ENCODE data around the gene PLD3. TPM values are rescaled to one million over a fixed set of nuclear protein-coding genes. Genes with fewer than 3 reads are reported as not detected.

PLD3 gene
- total RNA-seq (ENCODE audit: low replicate concordance), result 116 and 289 TPM in 2 replicates

GRCh38 chr19:40348125-40348913 lies at the start of gene PLD3, which contains the start of gene C19orf47:
PLD3 (plus strand) TSS chr19:40348695; CDS start chr19:40366484, 17,789 bp downstream.
C19orf47 (minus strand) TSS chr19:40348397; CDS start chr19:40341857, 6,540 bp downstream.
- TF ChIP-seq EZH2phosphoT487 (IDR thresholded peaks at IDR 0.05) (no peak), EZH2 (IDR thresholded peaks at IDR 0.05) (no peak), CTCF (IDR thresholded peaks at IDR 0.05) (no peak)
- DNase-seq (ENCODE audit: low spot score), result peak; percentile 100
- H3K4me1 ChIP-seq, result peaks cover 4% of the 10 kb centered on the region
- H2AFZ ChIP-seq (replicated peaks), result peak within 1 kb of the TSS; percentile 90
- no peaks in the 10 kb centered on the region for H3K27me3 ChIP-seq
- H3K36me3 ChIP-seq, result no peaks in the 10 kb centered on the region
- Mint-ChIP-seq H3K4me1 (peaks cover 17% of the 10 kb centered on the region), H3K4me3 (peak within 1 kb of the TSS; percentile 93), H3K27me3 (ENCODE audit: insufficient read depth, low read depth) (peaks cover 5% of the 10 kb centered on the region), H3K9me3 (no peaks in the 10 kb centered on the region), H3K27ac (peak within 1 kb of the TSS; percentile 15), H3K36me3 (no peaks in the 10 kb centered on the region)
- peak within 1 kb of the TSS; percentile 67 for H3K9ac ChIP-seq
- peak within 1 kb of the TSS; percentile 89 for H3K4me3 ChIP-seq
- H3F3A ChIP-seq (ENCODE audit: low read depth), result no peaks in the 10 kb centered on the region
- H4K20me1 ChIP-seq (ENCODE audit: low read depth), result no peaks in the 10 kb centered on the region
- H3K9me3 ChIP-seq (ENCODE audit: low read depth), result no peaks in the 10 kb centered on the region
- peak within 1 kb of the TSS; percentile 96 for H3K4me2 ChIP-seq
- H3K27ac ChIP-seq, result no peak within 1 kb of the TSS
- H3K79me2 ChIP-seq (ENCODE audit: low read depth), result peaks cover 45% of the 10 kb centered on the region

GRCh38 chr19:40300668-40301067 lies 47.8 kb upstream of the PLD3 start:
- H3K4me3 Mint-ChIP-seq, result no peak overlapping the region
- peaks cover 3% of the 10 kb centered on the region for H3K4me1 Mint-ChIP-seq
- no peaks in the 10 kb centered on the region for H3K9me3 Mint-ChIP-seq

GRCh38 chr19:40302224-40303011 lies 46.1 kb upstream of the PLD3 start:
- H3K27me3 Mint-ChIP-seq (ENCODE audit: insufficient read depth, low read depth), result peaks cover 4% of the 10 kb centered on the region
- no peak overlapping the region for H3K4me2 ChIP-seq
- no peak overlapping the region for H3K9ac ChIP-seq
- TF ChIP-seq EZH2phosphoT487 (IDR thresholded peaks at IDR 0.05), result no peak
- TF ChIP-seq EZH2 (IDR thresholded peaks at IDR 0.05), result no peak
- TF ChIP-seq CTCF (IDR thresholded peaks at IDR 0.05), result no peak
- H3K4me1 Mint-ChIP-seq, result peaks cover 3% of the 10 kb centered on the region
- H3K9me3 ChIP-seq (ENCODE audit: low read depth), result no peaks in the 10 kb centered on the region
- no peak overlapping the region for H3K27ac ChIP-seq
- no peaks in the 10 kb centered on the region for H4K20me1 ChIP-seq (ENCODE audit: low read depth)
- H3K4me1 ChIP-seq, result no peaks in the 10 kb centered on the region
- no peak for DNase-seq (ENCODE audit: low spot score)
- H3K36me3 ChIP-seq, result no peaks in the 10 kb centered on the region
- no peak overlapping the region for H3K27ac Mint-ChIP-seq
- H3K36me3 Mint-ChIP-seq, result no peaks in the 10 kb centered on the region
- no peak overlapping the region for H2AFZ ChIP-seq (replicated peaks)
- H3F3A ChIP-seq (ENCODE audit: low read depth), result no peaks in the 10 kb centered on the region
- no peaks in the 10 kb centered on the region for H3K9me3 Mint-ChIP-seq
- H3K27me3 ChIP-seq, result no peaks in the 10 kb centered on the region
- H3K4me3 ChIP-seq, result no peak overlapping the region
- no peaks in the 10 kb centered on the region for H3K79me2 ChIP-seq (ENCODE audit: low read depth)
- H3K4me3 Mint-ChIP-seq, result no peak overlapping the region

More at GRCh38 chr19:40300668-40301067, 47.8 kb upstream of the PLD3 start:
- DNase-seq (ENCODE audit: low spot score), result no peak
- H3K9ac ChIP-seq, result no peak overlapping the region
- Mint-ChIP-seq H3K27ac (no peak overlapping the region), H3K27me3 (ENCODE audit: insufficient read depth, low read depth) (peaks cover 4% of the 10 kb centered on the region), H3K36me3 (no peaks in the 10 kb centered on the region)
- TF ChIP-seq EZH2phosphoT487 (IDR thresholded peaks at IDR 0.05), result no peak
- no peak for TF ChIP-seq EZH2 (IDR thresholded peaks at IDR 0.05)
- no peak for TF ChIP-seq CTCF (IDR thresholded peaks at IDR 0.05)
- H3K4me1 ChIP-seq, result no peaks in the 10 kb centered on the region
- H3K27ac ChIP-seq, result no peak overlapping the region
- no peaks in the 10 kb centered on the region for H3F3A ChIP-seq (ENCODE audit: low read depth)
- H3K4me2 ChIP-seq, result no peak overlapping the region
- H3K4me3 ChIP-seq, result no peak overlapping the region
- no peaks in the 10 kb centered on the region for H4K20me1 ChIP-seq (ENCODE audit: low read depth)
- H3K9me3 ChIP-seq (ENCODE audit: low read depth), result no peaks in the 10 kb centered on the region
- no peak overlapping the region for H2AFZ ChIP-seq (replicated peaks)
- H3K36me3 ChIP-seq, result no peaks in the 10 kb centered on the region
- no peaks in the 10 kb centered on the region for H3K27me3 ChIP-seq
- no peaks in the 10 kb centered on the region for H3K79me2 ChIP-seq (ENCODE audit: low read depth)
